AML-193 (cell line): ENCODE measurements around the gene ORAI1.
"Not testable (repeated sequence)": the region's sequence is repeated elsewhere in the genome, so short reads cannot be mapped to it uniquely, and the experiment has no call there.

Experiments
- DNase-seq, 2 experiments: peaks; one replicate each; lab custom pipeline; 2025; lab: John Stamatoyannopoulos, UW

ORAI1 gene

GRCh38 chr12:121603581-121603980, 22.7 kb upstream of the ORAI1 start:
- DNase-seq, result no peak

- DNase-seq, result no peak
Measured at GRCh38 chr12:121608301-121608700, 18.0 kb upstream of the ORAI1 start.

- DNase-seq, result no peak
Measured at GRCh38 chr12:121610239-121611149, 15.8 kb upstream of the ORAI1 start.

- no peak for DNase-seq
Measured at GRCh38 chr12:121611306-121611705, 15.0 kb upstream of the ORAI1 start.

- no peak for DNase-seq
Measured at GRCh38 chr12:121613462-121613861, 12.9 kb upstream of the ORAI1 start.

- DNase-seq, result no peak
Measured at GRCh38 chr12:121614872-121615467, 11.4 kb upstream of the ORAI1 start.

GRCh38 chr12:121618659-121619233, 7.6 kb upstream of the ORAI1 start:
- DNase-seq, result no peak

- DNase-seq, result no peak
Measured at GRCh38 chr12:121620333-121620891, 5.9 kb upstream of the ORAI1 start.

GRCh38 chr12:121626853-121627640, 717 bp downstream of the ORAI1 start:
- DNase-seq, result peak in 1 of 2 experiments; percentile 28

- no peak for DNase-seq
Measured at GRCh38 chr12:121628037-121628436, 1.7 kb downstream of the ORAI1 start.

GRCh38 chr12:121628536-121628935, 2.2 kb downstream of the ORAI1 start:
- peak in 1 of 2 experiments; percentile 15 for DNase-seq

- DNase-seq, result no peak
Measured at GRCh38 chr12:121630791-121631355, 4.5 kb downstream of the ORAI1 start.

- DNase-seq, result no peak
Measured at GRCh38 chr12:121632069-121632970, 6.0 kb downstream of the ORAI1 start.

GRCh38 chr12:121633833-121634196, 7.5 kb downstream of the ORAI1 start:
- DNase-seq, result not testable (repeated sequence)

- no peak for DNase-seq
Measured at GRCh38 chr12:121634836-121635235, 8.5 kb downstream of the ORAI1 start.

GRCh38 chr12:121637231-121637914, 11.0 kb downstream of the ORAI1 start:
- peak in 1 of 2 experiments; percentile 28 for DNase-seq

GRCh38 chr12:121638298-121639202, 12.2 kb downstream of the ORAI1 start:
- DNase-seq, result no peak

GRCh38 chr12:121641343-121641630, 15.0 kb downstream of the ORAI1 start:
- no peak for DNase-seq

GRCh38 chr12:121648458-121649028, 22.2 kb downstream of the ORAI1 start:
- DNase-seq, result no peak
